Pulmonary artery endothelial cell (primary cell): ENCODE measurements around the gene THAP4. TPM values are rescaled to one million over a fixed set of nuclear protein-coding genes. Genes with fewer than 3 reads are reported as not detected.
A peak's percentile ranks its signal among the peaks of the same experiment; 100 is the strongest.
"Not testable (repeated sequence)": the region's sequence is repeated elsewhere in the genome, so short reads cannot be mapped to it uniquely, and the experiment has no call there.

Experiments used
- DNase-seq: peaks from one replicate; pipeline ENCODE4 v3.0.0-alpha.2; 2011; ENCODE audit warnings: low read depth, low spot score
- total RNA-seq: library from RNA; depleted of rRNA; stranded (reverse); fragments of >200 nt; gene quantifications from 2 replicates; pipeline ENCODE4 v1.2.3, GENCODE V29; 2014

THAP4 gene
- total RNA-seq, 1 donor from 2014 or later, result 56.6 TPM

DNA sequence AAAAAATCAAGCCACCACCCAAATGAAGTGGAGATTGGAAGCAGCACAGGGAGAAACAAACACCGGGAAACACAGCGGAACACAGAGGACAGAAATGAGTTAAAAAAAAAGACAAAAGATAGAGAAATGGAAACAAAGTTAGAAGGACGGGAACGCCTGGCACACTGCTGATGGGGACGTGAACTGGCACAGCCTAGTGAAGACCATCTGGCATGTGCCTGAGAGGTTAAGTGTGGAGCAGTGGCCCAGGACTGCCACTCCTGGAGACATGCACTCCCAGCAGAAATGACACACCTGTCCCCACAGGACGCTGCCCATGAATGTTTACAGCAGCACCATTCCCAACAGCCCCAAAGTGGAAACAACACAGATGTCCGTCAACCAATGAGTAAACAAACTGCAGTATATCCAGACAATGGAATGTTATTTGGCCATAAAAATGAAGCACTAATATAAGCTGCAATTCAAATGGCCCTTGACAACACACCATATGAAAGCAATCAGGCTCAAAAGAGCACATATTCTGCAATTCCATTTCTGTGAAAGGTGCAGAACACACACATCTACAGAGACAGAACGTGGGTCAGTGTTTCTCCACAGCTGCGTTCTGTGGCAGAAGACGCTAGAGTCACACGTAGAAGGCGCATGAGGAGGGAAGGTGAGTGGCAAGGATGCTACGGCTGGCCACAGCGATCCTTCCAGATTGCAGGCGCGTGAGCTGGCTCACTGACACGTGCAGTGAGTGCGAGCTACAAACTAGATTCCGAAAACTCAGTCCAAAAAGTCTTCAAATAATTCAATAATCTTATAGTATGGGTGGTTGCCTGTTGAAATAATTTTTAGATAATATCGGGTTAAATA, 24.6 kb downstream of the THAP4 start:
- no peak for DNase-seq

DNA sequence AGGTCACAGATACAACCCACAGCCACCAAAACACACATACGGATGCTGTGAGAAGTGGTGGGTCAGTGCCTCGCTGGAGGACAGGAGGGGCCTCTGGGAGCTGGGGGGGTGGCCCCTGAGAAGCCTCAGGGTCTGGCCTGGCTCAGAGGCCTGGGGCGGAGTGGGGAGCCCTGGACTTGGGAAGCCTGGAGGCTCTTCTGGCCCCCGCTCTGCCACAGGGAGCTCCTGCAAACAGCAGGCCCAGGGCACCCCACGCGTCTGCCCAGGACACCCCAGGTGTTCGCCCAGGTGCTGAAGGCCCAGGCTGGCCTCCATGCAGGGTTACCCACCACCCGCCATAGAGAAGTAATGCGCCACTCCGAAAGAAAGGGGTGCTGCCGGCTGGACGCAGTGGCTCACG, 25.9 kb downstream of the THAP4 start:
- DNase-seq, result no peak

DNA sequence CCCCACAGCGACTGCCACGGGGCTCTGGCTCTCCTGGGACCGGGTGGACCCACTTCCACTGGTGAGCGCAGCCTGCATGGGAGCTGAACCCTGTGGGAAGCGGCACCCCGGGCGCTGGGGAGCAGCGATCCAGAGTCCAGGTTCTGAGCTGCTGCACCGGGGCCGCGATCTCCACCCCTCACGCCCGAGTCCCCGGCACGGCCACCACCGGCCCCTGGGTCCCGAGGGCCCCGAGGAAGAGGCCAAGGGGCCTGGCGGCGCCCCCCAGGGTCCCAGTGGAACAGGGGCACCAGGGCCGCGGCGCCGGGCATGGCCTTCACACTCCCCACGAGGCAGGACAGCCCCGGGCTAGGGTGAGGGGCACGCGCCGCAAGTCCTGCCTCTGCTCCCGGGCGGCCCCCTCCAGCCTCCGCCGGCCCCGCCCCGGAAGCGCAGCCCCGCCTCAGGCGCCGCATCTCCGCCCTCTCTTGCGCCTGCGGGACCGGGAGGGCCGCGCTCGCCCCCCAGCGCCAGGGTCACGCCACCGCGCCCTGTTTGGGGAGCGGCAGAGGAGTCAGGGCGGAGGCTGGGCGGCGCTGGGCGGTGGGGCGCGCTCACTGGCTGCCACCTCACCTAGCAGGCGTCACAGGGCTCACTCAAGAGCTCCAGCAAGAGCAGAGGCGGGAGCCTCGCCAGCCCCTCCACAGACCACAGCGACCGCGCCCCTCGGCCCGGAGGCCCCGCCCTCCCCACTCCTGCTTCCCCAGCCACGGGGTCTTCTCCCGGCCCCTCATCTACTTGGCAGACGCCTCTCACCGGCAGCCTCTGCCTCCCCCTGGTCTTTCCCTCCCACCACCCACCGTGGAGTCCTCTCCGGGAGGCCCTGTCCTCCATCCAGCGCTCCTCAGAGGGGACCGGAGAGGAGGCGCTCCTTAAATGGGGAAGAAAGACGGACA, 26.8 kb downstream of the THAP4 start:
- peak; percentile 22 for DNase-seq

DNA sequence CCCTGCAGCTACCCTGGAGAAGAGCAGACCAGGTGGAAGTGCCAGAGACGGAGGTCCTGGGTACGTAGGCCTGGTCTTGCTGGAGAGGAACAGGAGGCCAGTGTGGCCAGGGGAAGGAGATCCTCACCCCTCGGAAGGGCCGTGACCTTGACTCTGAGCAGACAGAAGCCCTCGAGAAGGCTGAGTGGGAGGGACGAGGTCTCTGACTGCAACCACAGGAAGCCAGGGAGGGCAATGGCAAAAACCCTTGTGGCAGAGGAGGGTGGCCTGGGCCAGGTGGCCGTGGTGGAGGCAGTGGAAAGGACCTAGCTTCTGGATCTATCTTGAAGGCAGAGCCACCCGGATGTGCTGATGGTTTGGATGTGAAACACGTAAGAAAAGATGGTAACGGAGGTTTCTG, 28.1 kb downstream of the THAP4 start:
- no peak for DNase-seq

DNA sequence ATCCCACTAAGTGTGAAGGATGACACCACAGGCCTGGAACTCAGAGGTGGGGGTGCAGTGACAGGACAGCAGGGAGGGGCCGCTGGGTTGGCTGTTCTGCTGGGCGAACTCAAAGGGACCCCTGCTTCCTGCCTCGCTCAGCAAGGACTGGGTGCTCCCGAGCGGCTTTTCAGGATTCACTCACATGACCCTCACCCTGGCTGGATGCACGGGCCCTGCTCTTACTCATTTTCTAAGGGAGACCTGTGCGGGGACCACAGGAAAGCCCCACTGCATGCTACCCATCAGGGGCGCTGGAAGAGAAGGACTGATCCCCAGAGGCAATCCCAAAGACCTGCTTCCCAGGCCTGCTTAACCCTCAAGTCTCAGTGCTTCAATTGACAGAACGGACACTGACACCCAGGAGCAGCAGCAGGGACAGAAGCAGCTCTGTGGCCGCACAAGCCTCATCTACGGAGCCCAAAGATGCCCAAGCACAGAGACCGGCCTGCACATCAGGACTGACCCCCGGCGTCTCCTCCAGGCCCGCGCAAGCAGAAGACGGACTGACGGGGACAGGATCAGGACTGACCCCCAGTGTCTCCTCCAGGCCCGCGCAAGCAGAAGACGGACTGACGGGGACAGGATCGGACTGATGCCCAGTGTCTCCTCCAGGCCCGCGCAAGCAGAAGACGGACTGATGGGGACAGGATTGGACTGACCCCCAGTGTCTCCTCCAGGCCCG, 29.6 kb downstream of the THAP4 start:
- DNase-seq, result no peak

DNA sequence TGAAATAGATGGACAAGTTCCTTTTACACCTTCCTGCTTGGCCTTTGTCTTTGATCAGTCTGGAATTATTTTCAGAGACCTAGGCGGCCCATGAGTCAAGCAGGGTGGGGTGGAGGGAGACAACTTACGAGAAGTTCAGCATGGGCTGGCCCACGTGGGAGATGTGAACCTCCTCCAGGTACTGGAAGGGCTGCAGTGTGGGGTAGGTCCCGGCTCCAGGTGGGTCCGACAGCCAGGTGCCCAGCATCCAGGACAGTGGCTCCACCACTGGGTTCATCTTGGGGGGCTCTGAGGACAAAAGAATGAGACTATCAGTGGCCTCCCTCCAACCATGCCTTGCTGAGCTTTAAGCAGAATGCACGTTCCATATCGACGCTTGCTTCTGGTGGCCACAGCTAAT, 30.8 kb downstream of the THAP4 start:
- DNase-seq, result no peak

DNA sequence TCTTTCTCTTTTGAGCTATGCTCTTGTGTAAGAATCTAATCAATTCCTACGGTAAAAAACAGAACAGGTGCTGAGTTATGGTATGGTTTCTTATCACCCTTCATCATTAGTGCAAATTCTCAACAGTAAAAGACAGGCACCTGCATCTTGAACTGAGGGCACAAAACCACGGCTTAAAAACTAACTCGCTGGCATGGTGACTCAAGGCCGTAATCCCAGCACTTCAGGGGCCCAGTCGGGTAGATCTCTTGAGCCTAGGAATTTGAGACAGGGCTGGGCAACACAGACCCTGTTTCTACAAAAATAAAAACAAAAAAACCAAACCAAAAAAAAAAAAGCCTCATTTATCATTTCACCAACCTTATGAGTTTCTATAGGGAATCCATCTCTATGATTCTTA, 33.3 kb downstream of the THAP4 start:
- no peak for DNase-seq

DNA sequence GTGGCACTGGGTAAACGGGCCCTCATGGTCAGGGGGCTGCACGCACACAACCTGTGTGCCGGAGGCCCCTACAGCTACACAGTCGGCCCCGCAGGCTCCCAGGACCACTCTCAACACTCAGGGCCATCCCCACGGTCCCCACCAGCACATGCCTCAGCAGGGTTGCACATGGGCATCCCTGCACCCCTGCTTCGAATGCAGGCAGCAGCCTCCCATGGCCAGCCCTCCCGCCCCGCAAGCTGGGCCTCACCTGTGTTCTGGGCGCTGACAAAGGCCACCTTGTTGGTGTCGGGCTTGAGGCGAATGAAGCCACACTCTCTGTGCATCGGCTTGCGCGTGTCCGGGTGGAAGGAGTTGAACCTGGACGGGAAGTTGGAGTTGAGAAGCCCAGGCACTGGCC, 34.2 kb downstream of the THAP4 start:
- DNase-seq, result no peak

DNA sequence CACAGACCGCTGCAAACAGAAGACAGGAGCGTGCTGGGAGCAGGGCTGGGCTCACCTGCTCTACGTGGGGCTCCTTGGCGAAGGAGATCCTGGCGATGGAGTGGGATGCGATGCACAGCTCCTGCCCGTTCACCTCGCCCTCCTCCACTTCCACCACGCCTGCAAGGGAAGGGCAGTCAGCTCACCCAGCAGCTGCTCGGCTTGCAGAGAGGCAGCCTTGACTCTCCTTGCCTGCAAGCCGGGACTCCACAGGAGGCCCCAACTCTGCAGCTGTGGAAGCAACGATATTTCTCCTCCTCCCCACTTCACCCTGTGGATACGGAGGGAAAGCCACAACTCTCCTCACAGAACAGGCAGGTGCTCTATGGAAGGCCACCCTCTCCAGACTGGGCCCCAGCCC, 35.1 kb downstream of the THAP4 start:
- DNase-seq, result no peak

DNA sequence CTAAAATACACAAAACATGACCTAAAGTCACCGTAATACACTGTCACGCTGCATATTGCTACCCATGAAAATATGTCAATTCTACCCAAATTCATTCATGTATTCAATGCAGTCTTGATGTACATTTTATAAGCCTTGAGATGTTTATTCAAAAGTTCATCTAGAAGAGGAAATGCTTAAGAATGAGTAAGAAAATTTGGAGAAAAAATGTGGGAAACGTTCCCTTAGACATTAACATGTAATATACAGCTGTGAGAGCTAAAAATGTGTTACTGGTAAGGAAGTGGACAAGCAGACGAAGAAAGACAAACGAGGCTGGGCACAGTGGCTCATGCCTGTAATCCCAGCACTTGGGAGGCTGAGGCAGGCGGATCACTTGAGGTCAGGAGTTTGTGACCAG, 37.3 kb downstream of the THAP4 start:
- DNase-seq, result no peak

DNA sequence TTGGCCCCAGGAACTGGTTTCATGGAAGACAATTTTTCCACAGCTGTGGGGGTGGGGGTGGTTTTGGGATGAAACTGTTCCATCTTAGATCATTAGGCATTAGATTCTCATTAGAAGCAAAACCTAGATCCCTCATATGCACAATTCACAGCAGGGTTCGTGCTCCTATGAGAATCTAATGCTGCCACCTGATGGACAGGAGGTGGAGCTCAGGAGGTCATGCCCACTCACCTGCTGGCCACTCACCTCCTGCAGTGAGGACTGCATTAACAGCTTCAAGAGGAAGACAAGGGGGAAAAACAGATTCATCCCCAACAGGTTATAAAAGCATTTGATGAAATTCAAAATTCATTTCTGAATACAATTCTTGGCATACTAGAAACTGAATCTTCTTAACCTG, 38.5 kb downstream of the THAP4 start:
- DNase-seq, result no peak

DNA sequence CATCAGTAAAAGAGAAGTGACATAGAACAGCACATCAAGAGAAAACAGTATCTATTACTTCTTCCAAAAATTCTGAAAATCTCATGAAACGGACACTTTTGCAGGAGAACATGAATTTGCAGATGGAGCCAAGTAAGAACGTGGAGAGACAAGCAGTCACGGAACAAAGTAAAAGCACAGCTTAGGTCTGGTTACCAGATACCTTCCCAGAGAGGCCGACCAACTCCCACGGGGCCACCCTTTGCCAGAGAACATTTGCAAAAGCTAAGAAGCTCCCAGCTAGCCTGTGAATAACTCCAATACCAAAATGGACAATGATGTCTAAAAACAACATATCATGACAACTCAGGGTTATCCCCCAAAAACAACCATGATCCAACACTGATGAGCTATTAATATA, 38.9 kb downstream of the THAP4 start:
- DNase-seq, result no peak

DNA sequence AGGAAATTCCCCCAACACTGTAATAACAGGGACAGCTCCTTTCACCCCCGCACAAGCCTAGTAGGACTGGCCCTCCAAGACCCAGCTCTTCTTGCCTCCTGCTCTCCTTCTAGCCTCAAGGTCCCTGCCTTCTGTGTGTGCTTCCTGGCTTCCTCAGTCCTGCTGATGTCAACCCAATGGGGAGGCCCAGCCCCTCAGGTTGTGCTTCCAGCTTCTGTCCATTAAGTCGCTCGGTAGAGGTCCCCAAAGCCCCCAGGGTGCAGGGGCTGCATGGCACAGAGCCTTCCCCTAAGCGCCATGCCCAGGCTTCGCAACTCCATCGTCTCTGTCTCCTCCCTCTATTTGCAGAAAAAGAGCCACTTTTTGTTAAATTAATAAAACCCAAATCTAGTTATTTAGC, 39.4 kb downstream of the THAP4 start:
- no peak for DNase-seq

DNA sequence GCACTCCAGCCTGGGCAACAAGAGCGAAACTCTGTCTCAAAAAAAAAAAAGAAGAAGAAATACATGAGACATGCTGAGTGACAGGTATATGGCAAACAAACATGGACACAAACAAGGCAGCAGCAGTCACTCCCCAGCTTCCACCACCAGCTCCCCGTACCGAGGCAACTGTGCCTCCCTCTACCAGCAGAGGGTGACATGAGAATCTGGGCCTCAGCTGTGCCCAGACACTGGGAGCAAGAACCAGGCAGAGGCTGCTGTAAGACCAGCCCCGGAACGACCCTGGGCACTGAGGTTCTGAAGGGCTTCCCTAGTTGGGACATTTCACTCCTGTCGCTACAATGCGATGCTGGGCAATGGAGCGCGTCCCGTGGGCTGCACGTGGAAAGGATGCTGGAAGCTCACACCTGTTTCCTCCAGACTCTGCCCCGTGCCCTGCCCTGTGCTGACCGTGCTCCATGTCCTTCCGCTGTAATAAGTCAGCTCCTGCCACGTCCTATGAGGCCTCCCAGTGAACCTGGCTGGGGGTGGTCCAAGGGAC, 41.3 kb downstream of the THAP4 start:
- DNase-seq, result no peak

DNA sequence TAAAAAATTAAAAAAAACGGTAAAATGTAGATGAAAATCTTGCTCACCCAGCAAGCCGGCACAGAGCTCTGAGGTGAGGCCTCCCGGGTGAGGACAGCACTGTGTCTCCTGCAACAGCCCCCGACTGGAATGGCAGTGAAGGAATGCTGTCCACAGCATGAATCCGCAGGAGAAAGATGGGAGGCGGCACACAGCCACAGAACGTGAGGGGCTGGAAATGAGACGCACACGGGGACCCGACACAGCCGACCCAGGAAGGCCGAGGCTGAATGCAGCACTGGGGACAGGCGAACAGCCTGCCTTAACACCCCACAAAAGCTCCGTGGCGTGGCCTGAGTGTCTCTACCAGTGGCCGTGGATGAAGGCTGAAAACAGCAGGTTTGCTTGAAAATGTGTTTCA, 43.7 kb downstream of the THAP4 start:
- no peak for DNase-seq

DNA sequence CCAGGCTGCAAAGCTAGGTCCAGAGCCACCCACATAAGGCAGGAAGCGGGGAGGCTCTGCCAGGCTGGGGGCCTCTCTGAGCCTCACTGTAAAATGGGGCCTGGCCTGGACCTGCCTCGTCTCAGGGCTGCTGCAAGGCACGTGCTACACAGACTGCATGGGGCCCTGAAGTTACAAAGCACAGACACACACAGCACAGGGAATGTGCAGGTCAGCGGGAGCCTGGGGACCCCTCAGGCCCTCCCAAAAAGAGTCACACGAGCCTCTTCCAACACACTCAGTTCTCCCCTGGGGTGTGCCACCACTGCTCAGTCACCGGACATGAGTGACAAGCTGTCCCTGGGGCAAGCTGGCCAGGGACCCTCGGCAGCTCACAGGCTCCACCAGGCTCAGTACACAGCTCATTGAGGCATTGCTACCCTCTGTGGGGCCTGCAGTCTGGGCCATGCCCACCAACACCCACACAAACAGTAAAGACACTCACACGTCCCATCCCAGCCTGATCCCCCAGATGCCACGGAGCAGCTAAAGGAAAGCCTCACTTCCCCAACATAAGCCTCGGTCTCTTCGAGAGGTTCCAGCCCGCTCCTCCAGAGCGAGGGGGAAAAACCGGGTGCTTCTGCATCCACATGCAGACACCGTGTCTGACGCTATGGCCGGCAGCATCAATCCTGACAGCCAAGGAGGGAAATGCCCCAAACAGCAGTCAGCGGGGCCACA, 44.7 kb downstream of the THAP4 start:
- no peak for DNase-seq

DNA sequence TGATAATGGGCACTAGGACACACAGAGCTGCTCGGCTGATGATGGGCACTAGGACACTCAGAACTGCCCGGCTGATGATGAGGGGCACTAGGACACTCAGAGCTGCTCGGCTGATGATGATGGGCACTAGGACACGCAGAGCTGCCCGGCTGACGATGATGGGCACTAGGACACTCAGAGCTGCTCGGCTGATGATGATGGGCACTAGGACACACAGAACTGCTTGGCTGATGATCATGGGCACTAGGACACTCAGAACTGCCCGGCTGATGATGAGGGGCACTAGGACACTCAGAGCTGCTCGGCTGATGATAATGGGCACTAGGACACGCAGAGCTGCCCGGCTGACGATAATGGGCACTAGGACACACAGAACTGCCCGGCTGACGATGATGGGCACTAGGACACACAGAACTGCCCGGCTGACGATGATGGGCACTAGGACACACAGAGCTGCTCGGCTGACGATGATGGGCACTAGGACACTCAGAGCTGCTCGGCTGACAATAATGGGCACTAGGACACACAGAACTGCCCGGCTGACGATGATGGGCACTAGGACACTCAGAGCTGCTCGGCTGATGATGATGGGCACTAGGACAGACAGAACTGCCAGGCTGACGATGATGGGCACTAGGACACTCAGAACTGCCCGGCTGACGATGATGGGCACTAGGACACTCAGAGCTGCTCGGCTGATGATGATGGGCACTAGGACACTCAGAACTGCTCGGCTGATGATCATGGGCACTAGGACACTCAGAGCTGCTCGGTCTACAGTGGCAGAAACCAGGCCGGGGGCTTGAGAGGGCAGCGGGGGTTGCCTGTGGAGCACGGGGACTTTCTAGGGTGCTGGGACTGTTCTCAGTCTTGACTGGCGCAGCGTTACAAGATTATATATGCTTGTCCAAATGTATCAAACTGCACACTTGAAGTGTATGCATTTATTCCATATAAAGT, 46.2 kb downstream of the THAP4 start:
- not testable (repeated sequence) for DNase-seq

DNA sequence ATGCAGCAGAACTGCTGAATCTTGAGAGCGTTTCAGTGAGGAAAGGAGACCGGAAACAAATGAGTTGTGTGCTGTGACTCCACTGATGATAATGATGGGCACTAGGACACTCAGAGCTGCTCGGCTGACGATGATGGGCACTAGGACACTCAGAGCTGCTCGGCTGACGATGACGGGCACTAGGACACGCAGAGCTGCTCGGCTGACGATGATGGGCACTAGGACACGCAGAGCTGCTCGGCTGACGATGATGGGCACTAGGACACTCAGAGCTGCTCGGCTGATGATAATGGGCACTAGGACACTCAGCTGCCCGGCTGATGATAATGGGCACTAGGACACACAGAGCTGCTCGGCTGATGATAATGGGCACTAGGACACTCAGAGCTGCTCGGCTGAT, 47.1 kb downstream of the THAP4 start:
- DNase-seq, result not testable (repeated sequence)

DNA sequence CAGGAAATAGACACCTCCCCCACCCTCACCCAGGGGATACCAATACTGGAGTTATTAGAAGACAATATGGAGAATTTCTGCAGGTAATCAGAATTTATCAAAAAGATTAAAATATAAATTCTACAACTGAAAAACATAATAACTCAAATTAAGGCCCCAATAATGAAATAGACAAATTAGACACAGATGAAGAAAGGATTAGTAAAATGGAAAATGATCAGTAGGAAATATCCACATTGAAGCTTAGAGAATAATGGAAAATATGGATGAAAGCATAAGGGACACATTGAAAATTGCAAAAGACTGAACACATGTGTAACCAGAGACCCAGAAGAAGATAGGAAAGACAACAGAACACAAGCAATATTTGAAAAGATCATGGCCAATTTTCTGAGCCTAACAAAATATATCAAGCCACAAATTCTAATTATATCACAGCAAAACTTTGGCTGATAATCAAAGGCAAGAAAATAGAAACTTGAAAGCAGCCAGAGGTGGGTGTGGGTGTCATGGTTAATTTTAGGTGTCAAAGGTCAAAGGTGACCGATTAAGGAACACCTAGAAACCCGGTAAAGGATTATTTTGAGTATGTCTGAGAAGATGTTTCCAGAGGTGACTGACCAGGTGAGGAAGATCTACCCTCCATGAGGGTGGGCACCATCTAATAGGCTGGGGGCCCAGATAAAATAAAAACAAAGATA, 50.2 kb downstream of the THAP4 start:
- no peak for DNase-seq
